AG09319 (cell line): Measurements from ENCODE around the gene P2RX2.

ENCODE experiments used
- DNase-seq: peaks from one replicate; pipeline ENCODE4 v3.0.0-alpha.2; 2010; ENCODE audit warnings: low read depth; ENCODE audit errors: extremely low read depth
- CTCF ChIP-seq: IDR thresholded peaks from 2 replicates; pipeline ENCODE4 v1.5.1; 2011; ENCODE audit warnings: low read depth, mild to moderate bottlenecking, inconsistent platforms, low read length, moderate library complexity

The P2RX2 gene

GRCh38 chr12:132618683-132619043 is at the start of gene P2RX2:
Gene P2RX2, plus strand, starts transcription at chr12:132618776. Its CDS starts 41 bp downstream, at chr12:132618817.
- TF ChIP-seq CTCF = no peak

GRCh38 chr12:132568826-132569480 is 49.6 kb upstream of the P2RX2 start:
- TF ChIP-seq CTCF = no peak
- no peak for DNase-seq

More at GRCh38 chr12:132618683-132619043, at the start of gene P2RX2:
- no peak for DNase-seq

GRCh38 chr12:132569856-132570480 is 48.6 kb upstream of the P2RX2 start:
- no peak for TF ChIP-seq CTCF
- DNase-seq = no peak

GRCh38 chr12:132570635-132571034 is 47.9 kb upstream of the P2RX2 start:
- no peak for DNase-seq
- TF ChIP-seq CTCF = no peak

GRCh38 chr12:132571051-132571450 is 47.5 kb upstream of the P2RX2 start:
- DNase-seq = no peak
- no peak for TF ChIP-seq CTCF

GRCh38 chr12:132571598-132571997 is 47.0 kb upstream of the P2RX2 start:
- TF ChIP-seq CTCF = no peak
- no peak for DNase-seq

GRCh38 chr12:132572106-132572505 is 46.5 kb upstream of the P2RX2 start:
- no peak for DNase-seq
- no peak for TF ChIP-seq CTCF
